Neuronal stem cell (in vitro differentiated cells): ENCODE data around the gene PSMB7.

ENCODE experiments used
- DNase-seq: peaks from one replicate; pipeline ENCODE4 v3.0.0-alpha.2; 2013; ENCODE audit warnings: low spot score
- H2AFZ ChIP-seq: one replicate; pipeline ENCODE4 v1.6.1; 2013; ENCODE audit warnings: mild to moderate bottlenecking, low read length, inconsistent platforms
- H2AK5ac ChIP-seq: 2 replicates; pipeline ENCODE4 v1.6.1; 2013; ENCODE audit warnings: low read depth, mild to moderate bottlenecking, inconsistent platforms, low read length, moderate library complexity, mixed read lengths
- H2BK120ac ChIP-seq: 2 replicates; pipeline ENCODE4 v1.6.1; 2013; ENCODE audit warnings: low read depth, mild to moderate bottlenecking, inconsistent platforms, low read length, moderate library complexity, mixed read lengths
- H2BK12ac ChIP-seq: one replicate; pipeline ENCODE4 v1.6.1; 2013; ENCODE audit warnings: low read length, inconsistent platforms
- H2BK15ac ChIP-seq: 2 replicates; pipeline ENCODE4 v1.6.1; 2013; ENCODE audit warnings: mild to moderate bottlenecking, low read length, inconsistent platforms, mixed read lengths
- H2BK5ac ChIP-seq: one replicate; pipeline ENCODE4 v1.6.1; 2013; ENCODE audit warnings: inconsistent platforms, mild to moderate bottlenecking, low read length, moderate library complexity
- H3K14ac ChIP-seq: one replicate; pipeline ENCODE4 v1.6.1; 2013; ENCODE audit warnings: low read length, inconsistent platforms
- H3K18ac ChIP-seq: 2 replicates; pipeline ENCODE4 v1.6.1; 2013; ENCODE audit warnings: low read length, inconsistent platforms
- H3K23ac ChIP-seq: 2 replicates; pipeline ENCODE4 v1.6.1; 2013; ENCODE audit warnings: low read depth, mild to moderate bottlenecking, mixed read lengths, low read length, inconsistent platforms; ENCODE audit not compliant: poor library complexity
- H3K27ac ChIP-seq: replicated peaks from 3 replicates; pipeline ENCODE4 v1.5.1; 2013; ENCODE audit warnings: low read length, inconsistent platforms
- H3K27me3 ChIP-seq, 3 experiments: 2 replicates each; pipeline ENCODE4 v1.6.1; 2013; ENCODE audit warnings: low read length in 3 of 3, mild to moderate bottlenecking in 2 of 3, inconsistent platforms in 1 of 3, low read depth in 1 of 3, mixed read lengths in 1 of 3, moderate library complexity in 1 of 3; ENCODE audit not compliant: control insufficient read depth in 3 of 3, insufficient read depth in 3 of 3
- H3K36me3 ChIP-seq, 2 donors: replicated peaks in 1 of 2; 2 replicates each; pipeline ENCODE4 v1.6.1; 2013; ENCODE audit warnings: low read length in 2 of 2; ENCODE audit not compliant: control insufficient read depth in 2 of 2, insufficient read depth in 2 of 2
- H3K4ac ChIP-seq: 2 replicates; pipeline ENCODE4 v1.6.1; 2013; ENCODE audit warnings: inconsistent platforms, mild to moderate bottlenecking, low read length, moderate library complexity
- H3K4me1 ChIP-seq, 2 donors: 1 replicate in 1 of 2; 2 replicates in 1 of 2; pipeline ENCODE4 v1.6.1; 2013; ENCODE audit warnings: low read length in 2 of 2, low read depth in 1 of 2; ENCODE audit not compliant: control insufficient read depth in 2 of 2, insufficient read depth in 1 of 2
- H3K4me2 ChIP-seq: one replicate; pipeline ENCODE4 v1.6.1; 2013; ENCODE audit warnings: mild to moderate bottlenecking, low read length, inconsistent platforms; ENCODE audit not compliant: insufficient read depth, poor library complexity, severe bottlenecking
- H3K4me3 ChIP-seq, 2 donors: 2 replicates each; pipeline ENCODE4 v1.5.1; 2013; ENCODE audit warnings: low read length in 2 of 2, mild to moderate bottlenecking in 2 of 2, inconsistent platforms in 1 of 2, moderate library complexity in 1 of 2
- H3K79me1 ChIP-seq: one replicate; pipeline ENCODE4 v1.6.1; 2013; ENCODE audit warnings: low read depth, mild to moderate bottlenecking, inconsistent platforms, low read length, moderate library complexity
- H3K9ac ChIP-seq: one replicate; pipeline ENCODE4 v1.6.1; 2013; ENCODE audit warnings: mild to moderate bottlenecking, low read depth, low read length, inconsistent platforms; ENCODE audit not compliant: poor library complexity
- H3K9me3 ChIP-seq, 2 donors: replicated peaks in 1 of 2; 2 replicates each; pipeline versions ENCODE3 to v1.6.1; 2013; ENCODE audit warnings: low read length in 2 of 2, mild to moderate bottlenecking in 2 of 2, inconsistent platforms in 1 of 2, low read depth in 1 of 2, mixed read lengths in 1 of 2, moderate library complexity in 1 of 2; ENCODE audit not compliant: control insufficient read depth in 2 of 2, insufficient read depth in 1 of 2
- H4K8ac ChIP-seq: one replicate; pipeline ENCODE4 v1.6.1; 2013; ENCODE audit warnings: low read depth, mild to moderate bottlenecking, inconsistent platforms, low read length, moderate library complexity
- H4K91ac ChIP-seq: one replicate; pipeline ENCODE4 v1.6.1; 2013; ENCODE audit warnings: low read length, low read depth, mild to moderate bottlenecking, inconsistent platforms; ENCODE audit not compliant: poor library complexity
- WGBS, 2 donors: extraction: QIAGEN DNeasy Blood & Tissue Kit; methylation state at CpG; one replicate each; pipeline ENCODE4 v1.1.7; 2013; ENCODE audit warnings: missing lambda C conversion rate in 2 of 2, mixed read lengths in 1 of 2; ENCODE audit not compliant: insufficient read length in 2 of 2, insufficient replicate concordance in 1 of 2; ENCODE audit errors: extremely low coverage in 2 of 2; 5-methylcytosine and 5-hydroxymethylcytosine counted together

Gene PSMB7

DNA sequence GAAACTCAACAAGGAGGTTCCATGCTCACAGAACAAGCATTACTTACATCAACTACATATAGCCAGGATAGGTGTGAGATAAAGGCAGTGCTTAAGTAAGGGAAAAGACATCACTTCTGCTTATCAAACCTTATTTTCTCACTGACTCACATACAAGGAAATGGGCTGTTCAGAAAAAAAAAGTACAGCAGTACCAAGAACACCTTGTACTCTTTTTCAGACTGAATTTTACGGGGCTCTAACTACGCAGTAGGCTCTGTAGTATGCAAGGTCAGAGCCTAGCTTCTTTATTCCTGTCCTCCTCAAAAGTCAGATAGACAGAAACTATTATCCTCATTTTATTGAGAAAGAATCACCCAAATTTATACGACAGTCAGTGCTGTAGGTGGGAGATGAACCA is 5.8 kb downstream of the PSMB7 start:
- Histone ChIP-seq H2AFZ (no peak overlapping the region), H2BK12ac (no peak overlapping the region), H2BK15ac (no peak overlapping the region), H3K27ac (no peak overlapping the region), H3K4me1 (peaks cover 1 to 3% of the 10 kb centered on the region in 2 donors), H3K4me3 (no peak overlapping the region), H3K14ac (no peak overlapping the region), H3K79me1 (no peaks in the 10 kb centered on the region), H4K91ac (no peak overlapping the region), H3K23ac (no peak overlapping the region), H3K9ac (no peak overlapping the region), H3K18ac (no peak overlapping the region), H2BK120ac (no peak overlapping the region), H3K4me2 (no peak overlapping the region), H3K9me3 (no peaks in the 10 kb centered on the region), H3K4ac (no peak overlapping the region), H2AK5ac (no peak overlapping the region), H3K27me3 (no peaks in the 10 kb centered on the region), H3K36me3 (peaks cover 25 to 100% of the 10 kb centered on the region in 2 donors), H2BK5ac (no peak overlapping the region), H4K8ac (no peak overlapping the region)
- no peak for DNase-seq
- no CpG with 5 or more reads among the region's 3 CpGs for WGBS, 2 donors

DNA sequence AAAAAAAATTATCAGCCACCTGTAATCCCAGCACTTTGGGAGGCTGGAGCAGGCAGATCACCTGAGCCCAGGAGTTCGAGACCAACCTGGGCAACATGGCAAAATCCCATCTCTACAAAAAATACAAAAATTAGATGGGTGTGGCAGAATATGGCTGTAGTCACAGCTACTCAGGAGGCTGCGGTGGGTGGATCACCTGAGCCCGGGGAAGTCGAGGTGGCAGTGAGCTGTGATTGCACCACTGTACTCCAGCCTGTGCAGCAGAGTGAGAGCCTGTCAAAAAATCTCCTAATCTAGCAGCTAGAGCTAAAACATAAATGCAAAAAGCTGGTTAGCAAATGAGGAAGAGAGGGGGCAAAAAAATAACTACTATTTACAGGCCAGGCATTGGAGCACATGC is 12.0 kb downstream of the PSMB7 start:
- Histone ChIP-seq H3K4me1 (peaks cover 19% of the 10 kb centered on the region in 2 donors), H3K27ac (no peak overlapping the region), H3K18ac (no peak overlapping the region), H2AFZ (no peak overlapping the region), H2BK15ac (no peak overlapping the region), H2BK5ac (no peak overlapping the region), H3K9me3 (no peaks in the 10 kb centered on the region), H3K4me3 (no peak overlapping the region), H3K79me1 (no peaks in the 10 kb centered on the region), H3K4me2 (no peak overlapping the region), H2AK5ac (no peak overlapping the region), H3K14ac (no peak overlapping the region), H3K4ac (no peak overlapping the region), H3K27me3 (no peaks in the 10 kb centered on the region), H4K91ac (no peak overlapping the region), H3K9ac (no peak overlapping the region), H3K36me3 (peaks cover 19 to 81% of the 10 kb centered on the region in 2 donors), H2BK120ac (no peak overlapping the region), H4K8ac (no peak overlapping the region), H3K23ac (no peak overlapping the region), H2BK12ac (no peak overlapping the region)
- DNase-seq: no peak
- WGBS, 2 donors: no CpG with 5 or more reads among the region's 4 CpGs

DNA sequence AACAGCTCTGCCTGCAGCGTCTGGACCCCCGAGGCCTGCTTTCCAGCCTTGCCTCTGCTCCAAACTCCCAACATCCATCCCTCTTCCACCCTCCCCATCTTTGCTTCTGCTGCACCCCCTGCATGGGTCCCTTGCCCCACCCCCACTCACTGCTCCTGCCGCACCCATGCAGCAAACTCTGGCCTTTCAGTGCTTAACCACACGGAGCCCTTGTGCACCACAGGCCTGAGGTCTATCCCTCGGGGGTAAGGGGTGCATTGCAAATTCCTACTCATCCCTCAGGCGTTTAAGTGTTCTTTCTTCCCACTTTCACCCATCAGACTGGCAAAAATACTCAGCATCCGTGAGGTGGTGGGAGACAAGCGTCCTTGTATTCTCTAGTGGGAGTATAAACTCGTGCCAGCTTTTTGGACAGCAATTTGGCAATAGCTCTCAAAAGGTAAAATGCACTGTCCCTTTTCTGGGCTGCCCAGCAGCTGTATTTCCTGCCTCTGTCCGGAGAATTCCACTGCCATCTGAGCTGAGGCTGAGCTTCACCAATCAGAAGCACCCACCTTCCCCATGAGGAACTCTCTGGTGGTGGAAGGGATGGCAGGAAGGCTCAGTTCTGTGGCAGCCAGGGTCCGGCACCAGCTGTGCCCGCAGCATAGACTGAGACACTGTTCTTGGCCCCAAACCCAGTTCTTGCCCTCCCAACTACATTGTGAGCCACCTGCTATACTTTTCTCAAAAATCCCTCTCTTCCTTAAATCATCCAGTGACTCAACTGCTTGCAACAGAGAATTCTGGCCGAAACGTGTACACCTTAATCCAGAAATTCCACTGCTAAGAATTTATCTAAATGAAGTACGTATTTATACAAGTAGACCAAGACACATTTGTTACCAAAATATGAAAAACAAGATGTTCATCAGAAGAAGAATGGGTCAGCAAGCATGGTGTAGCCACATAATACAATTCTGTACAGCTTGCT is 15.0 kb downstream of the PSMB7 start:
- Histone ChIP-seq H3K23ac (no peak overlapping the region), H3K27me3 (no peaks in the 10 kb centered on the region), H2BK12ac (no peak overlapping the region), H3K9ac (no peak overlapping the region), H3K18ac (peak overlapping the region; percentile 69), H3K9me3 (no peaks in the 10 kb centered on the region), H4K8ac (no peak overlapping the region), H3K4ac (no peak overlapping the region), H2BK120ac (no peak overlapping the region), H3K36me3 (peaks cover 11 to 72% of the 10 kb centered on the region in 2 donors), H2AK5ac (no peak overlapping the region), H3K4me3 (no peak overlapping the region), H2AFZ (no peak overlapping the region), H2BK5ac (peak overlapping the region; percentile 79), H3K4me1 (peaks cover 19 to 24% of the 10 kb centered on the region in 2 donors), H3K79me1 (no peaks in the 10 kb centered on the region), H2BK15ac (no peak overlapping the region), H4K91ac (no peak overlapping the region), H3K27ac (peak overlapping the region; percentile 98), H3K14ac (no peak overlapping the region), H3K4me2 (peak overlapping the region; percentile 35)
- DNase-seq: no peak
- WGBS, 2 donors: no CpG with 5 or more reads among the region's 15 CpGs

DNA sequence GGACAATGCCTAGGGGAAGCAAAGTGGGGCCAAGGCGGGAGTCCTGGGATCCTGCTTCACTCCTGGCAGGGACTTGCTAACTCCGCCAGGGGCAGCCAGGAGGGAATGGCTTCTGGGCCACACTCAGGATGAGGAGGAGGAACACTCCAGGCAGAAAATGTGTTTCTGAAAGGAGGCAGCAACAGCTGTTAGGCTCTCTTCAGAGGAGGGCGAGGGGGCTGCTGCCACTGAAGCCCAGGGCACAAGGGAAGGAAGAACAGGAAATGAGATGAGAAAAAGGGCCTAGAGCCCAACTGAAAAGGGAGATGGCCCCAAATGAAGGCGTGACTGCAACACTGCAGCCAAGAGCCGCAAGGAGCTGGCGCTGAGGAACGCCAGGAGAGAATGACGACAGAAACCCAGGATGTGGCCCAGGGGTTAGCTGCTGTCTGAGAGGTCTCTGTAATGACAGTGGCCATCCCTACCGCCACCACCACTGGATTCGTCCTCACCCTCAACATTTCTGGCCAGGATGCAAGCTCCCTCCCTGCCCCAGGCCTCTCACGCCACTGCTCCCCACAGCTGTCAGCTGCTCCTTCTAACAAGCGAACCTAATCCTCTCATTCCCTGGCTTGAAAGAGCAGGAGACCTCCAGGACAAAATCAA is 15.8 kb downstream of the PSMB7 start:
- peak overlapping the region; percentile 98 for H3K27ac ChIP-seq
- H3K18ac ChIP-seq: peak overlapping the region; percentile 96
- H3K23ac ChIP-seq: peak overlapping the region; percentile 19
- WGBS, 2 donors: no CpG with 5 or more reads among the region's 12 CpGs
- H3K79me1 ChIP-seq: no peaks in the 10 kb centered on the region
- H2AFZ ChIP-seq: no peak overlapping the region
- H4K91ac ChIP-seq: no peak overlapping the region
- peak overlapping the region; percentile 67 for H2BK12ac ChIP-seq
- no peak overlapping the region for H4K8ac ChIP-seq
- no peak overlapping the region for H3K4ac ChIP-seq
- no peak overlapping the region for H3K9ac ChIP-seq
- no peaks in the 10 kb centered on the region for H3K9me3 ChIP-seq
- no peak overlapping the region for H2BK120ac ChIP-seq
- H3K4me1 ChIP-seq: peaks cover 19 to 24% of the 10 kb centered on the region in 2 donors
- peak overlapping the region; percentile 57 for H2AK5ac ChIP-seq
- peak; percentile 49 for DNase-seq
- H3K27me3 ChIP-seq: no peaks in the 10 kb centered on the region
- peak overlapping the region; percentile 79 for H2BK5ac ChIP-seq
- no peak overlapping the region for H3K14ac ChIP-seq
- peak overlapping the region; percentile 19 for H3K4me2 ChIP-seq
- no peak overlapping the region for H2BK15ac ChIP-seq
- no peak overlapping the region for H3K4me3 ChIP-seq
- H3K36me3 ChIP-seq: peaks cover 7 to 70% of the 10 kb centered on the region in 2 donors
